Measurements from ENCODE around the gene ATXN7L1.

- TF ChIP-seq CTCF (IDR thresholded peaks at IDR 0.05; ENCODE audit: low read depth, low read length) (no peak), EZH2phosphoT487 (IDR thresholded peaks at IDR 0.05; ENCODE audit: low read depth) (no peak)
Observed at GRCh38 chr7:105738133-105738532, 138.3 kb downstream of the ATXN7L1 start.

Data from OCI-LY3 (cell line).